ENCODE measurements around the gene NOSIP. TPM values are rescaled to one million over a fixed set of nuclear protein-coding genes. Genes with fewer than 3 reads are reported as not detected.

NOSIP gene
- total RNA-seq, 2 donors from 2014 or later, result 30.8 to 46.8 TPM

GRCh38 chr19:49528211-49528771, 52.1 kb downstream of the NOSIP start:
- Histone ChIP-seq H3K4me3 (peak overlapping the region; percentile 77), H3K36me3 (peaks cover 18% of the 10 kb centered on the region), H3K27me3 (replicated peaks; ENCODE audit: insufficient read depth) (no peaks in the 10 kb centered on the region), H3K27ac (peak overlapping the region; percentile 69 to 79), H3K9me3 (no peaks in the 10 kb centered on the region), H3K4me1 (ENCODE audit: control insufficient read depth in 1 of 2, low read depth in 2 of 2) (peaks cover 6 to 16% of the 10 kb centered on the region in 2 donors)
- TF ChIP-seq CTCF (IDR thresholded peaks at IDR 0.05), result no peak
- ATAC-seq (ENCODE audit: insufficient number of reproducible peaks, low FRiP score, low read depth), result peak; percentile 21
- DNase-seq (ENCODE audit: low spot score), result peak; percentile 11

GRCh38 chr19:49524812-49525455, 55.4 kb downstream of the NOSIP start:
- ATAC-seq (ENCODE audit: insufficient number of reproducible peaks, low FRiP score, low read depth), result no peak
- Histone ChIP-seq H3K4me1 (ENCODE audit: control insufficient read depth in 1 of 2, low read depth in 2 of 2) (peaks cover 5 to 23% of the 10 kb centered on the region in 2 donors), H3K9me3 (no peaks in the 10 kb centered on the region), H3K36me3 (peaks cover 9% of the 10 kb centered on the region), H3K27ac (no peak overlapping the region), H3K27me3 (replicated peaks; ENCODE audit: insufficient read depth) (no peaks in the 10 kb centered on the region), H3K4me3 (no peak overlapping the region)
- DNase-seq (ENCODE audit: low spot score), result no peak
- no peak for TF ChIP-seq CTCF (IDR thresholded peaks at IDR 0.05)

- H3K27ac ChIP-seq, result peak overlapping the region; percentile 63 to 74
- TF ChIP-seq CTCF (IDR thresholded peaks at IDR 0.05), result no peak
- no peak for ATAC-seq (ENCODE audit: insufficient number of reproducible peaks, low FRiP score, low read depth)
Measured at GRCh38 chr19:49520705-49521319, 59.5 kb downstream of the NOSIP start.

GRCh38 chr19:49518033-49518432, 62.3 kb downstream of the NOSIP start:
- TF ChIP-seq CTCF (IDR thresholded peaks at IDR 0.05), result no peak

More at GRCh38 chr19:49520705-49521319, 59.5 kb downstream of the NOSIP start:
- no peaks in the 10 kb centered on the region for H3K27me3 ChIP-seq (replicated peaks; ENCODE audit: insufficient read depth)
- peak overlapping the region; percentile 12 for H3K4me3 ChIP-seq
- H3K36me3 ChIP-seq, result peaks cover 9% of the 10 kb centered on the region
- H3K4me1 ChIP-seq (ENCODE audit: control insufficient read depth in 1 of 2, low read depth in 2 of 2), result peaks cover 2 to 13% of the 10 kb centered on the region in 2 donors
- no peak for DNase-seq (ENCODE audit: low spot score)
- H3K9me3 ChIP-seq, result no peaks in the 10 kb centered on the region

GRCh38 chr19:49515767-49516166, 64.6 kb downstream of the NOSIP start:
- H3K36me3 ChIP-seq, result no peaks in the 10 kb centered on the region
- H3K4me1 ChIP-seq (ENCODE audit: control insufficient read depth in 1 of 2, low read depth in 2 of 2), result peaks cover 9 to 37% of the 10 kb centered on the region in 2 donors
- H3K4me3 ChIP-seq, result no peak overlapping the region
- ATAC-seq (ENCODE audit: insufficient number of reproducible peaks, low FRiP score, low read depth) (no peak), DNase-seq (ENCODE audit: low spot score) (no peak)
- no peaks in the 10 kb centered on the region for H3K9me3 ChIP-seq
- H3K27ac ChIP-seq, result no peak overlapping the region
- H3K27me3 ChIP-seq (replicated peaks; ENCODE audit: insufficient read depth), result no peaks in the 10 kb centered on the region
- TF ChIP-seq CTCF (IDR thresholded peaks at IDR 0.05), result no peak

More at GRCh38 chr19:49518033-49518432, 62.3 kb downstream of the NOSIP start:
- Histone ChIP-seq H3K9me3 (no peaks in the 10 kb centered on the region), H3K27ac (no peak overlapping the region), H3K4me3 (no peak overlapping the region), H3K4me1 (ENCODE audit: control insufficient read depth in 1 of 2, low read depth in 2 of 2) (peaks cover 9 to 31% of the 10 kb centered on the region in 2 donors), H3K27me3 (replicated peaks; ENCODE audit: insufficient read depth) (no peaks in the 10 kb centered on the region), H3K36me3 (no peaks in the 10 kb centered on the region)
- DNase-seq (ENCODE audit: low spot score) (no peak), ATAC-seq (ENCODE audit: insufficient number of reproducible peaks, low FRiP score, low read depth) (no peak)

All from thoracic aorta (tissue), 2 donors.